Esophagus squamous epithelium (tissue), 4 donors: ENCODE measurements around the gene ART3.

Source experiments
- CTCF ChIP-seq, 6 experiments: fragments of 450-650 bp in 4 of 6; fragments of 200-600 bp in 2 of 6; sonication (generic) in 2 of 6; IDR thresholded peaks; one replicate each; pipeline ENCODE4 v1.5.1; 2016 to 2019; ENCODE audit warnings: antibody characterized with exemption in 6 of 6, mild to moderate bottlenecking in 4 of 6, moderate library complexity in 4 of 6
- POLR2A ChIP-seq, 4 donors: fragments of 450-650 bp; IDR thresholded peaks; one replicate each; pipeline ENCODE4 v1.6.1; 2017; ENCODE audit warnings: antibody characterized with exemption in 4 of 4, mild to moderate bottlenecking in 4 of 4, moderate library complexity in 3 of 4

GRCh38 chr4:76108467-76109181 lies 34.1 kb downstream of the ART3 start:
- no peak for TF ChIP-seq CTCF (IDR thresholded peaks at IDR 0.05)
- no peak for TF ChIP-seq POLR2A (IDR thresholded peaks at IDR 0.05)
